Muscle layer of colon (tissue), 2 donors: ENCODE data around the gene MMP11.
A peak's percentile ranks its signal among the peaks of the same experiment; 100 is the strongest.

Experiments used
- H3K27ac ChIP-seq: one replicate; pipeline ENCODE4 v1.7.0; 2013; ENCODE audit warnings: low read depth, mild to moderate bottlenecking, low read length, moderate library complexity
- H3K27me3 ChIP-seq, 2 donors: one replicate each; pipeline ENCODE4 v1.7.0; 2013; ENCODE audit warnings: low read length in 2 of 2, mild to moderate bottlenecking in 2 of 2; ENCODE audit not compliant: insufficient read depth in 2 of 2, control insufficient read depth in 1 of 2
- H3K36me3 ChIP-seq: one replicate; pipeline ENCODE4 v1.7.0; 2013; ENCODE audit warnings: mild to moderate bottlenecking, low read length; ENCODE audit not compliant: insufficient read depth
- H3K4me1 ChIP-seq: one replicate; pipeline ENCODE4 v1.7.0; 2013; ENCODE audit warnings: mild to moderate bottlenecking, low read length; ENCODE audit not compliant: insufficient read depth
- H3K4me3 ChIP-seq, 2 donors: one replicate each; pipeline ENCODE4 v1.7.0; 2013; ENCODE audit warnings: low read length in 2 of 2, low read depth in 1 of 2, mild to moderate bottlenecking in 1 of 2, moderate library complexity in 1 of 2
- H3K9ac ChIP-seq: one replicate; pipeline ENCODE4 v1.7.0; 2013; ENCODE audit warnings: low read length
- H3K9me3 ChIP-seq: one replicate; pipeline ENCODE4 v1.7.0; 2013; ENCODE audit warnings: mild to moderate bottlenecking, low read length
- donor health status: abdominal sarcoma.
- donor health status: Adenocarcinoma of cecum.

Gene MMP11

GRCh38 chr22:23784215-23784732 lies 11.6 kb downstream of the MMP11 start:
- Histone ChIP-seq H3K4me1 (peaks cover 24% of the 10 kb centered on the region), H3K9me3 (no peaks in the 10 kb centered on the region), H3K4me3 (no peak overlapping the region), H3K27ac (no peak overlapping the region), H3K36me3 (peaks cover 6% of the 10 kb centered on the region), H3K9ac (no peak overlapping the region), H3K27me3 (no peaks in the 10 kb centered on the region)

DNA sequence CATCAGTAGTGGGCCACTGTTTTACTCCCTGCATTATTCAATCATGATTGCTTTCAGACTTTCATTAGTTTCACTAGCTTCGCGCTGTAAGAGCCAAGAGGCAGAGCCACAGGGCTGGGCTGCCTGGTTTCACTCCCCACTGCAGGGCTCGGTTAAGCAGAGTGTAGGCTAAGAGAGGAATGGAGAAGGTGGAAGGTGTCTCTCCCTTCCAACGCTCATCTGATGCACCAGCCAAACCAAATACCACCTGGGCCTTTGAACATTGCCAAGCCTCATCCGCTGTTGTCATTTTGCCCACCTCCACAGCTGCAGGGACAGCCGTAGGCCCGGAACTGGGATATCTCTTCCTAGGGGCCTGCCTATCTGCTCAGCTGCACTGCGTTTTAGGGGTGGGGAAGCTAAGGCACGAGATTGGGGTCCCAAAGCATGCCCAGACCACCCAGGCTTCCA lies 13.6 kb downstream of the MMP11 start:
- H3K9ac ChIP-seq, result peak overlapping the region; percentile 60
- peaks cover 6% of the 10 kb centered on the region for H3K36me3 ChIP-seq
- H3K4me3 ChIP-seq, result peak overlapping the region; percentile 63 to 72
- peak overlapping the region; percentile 98 for H3K27ac ChIP-seq
- no peaks in the 10 kb centered on the region for H3K27me3 ChIP-seq
- H3K4me1 ChIP-seq, result peaks cover 40% of the 10 kb centered on the region
- no peaks in the 10 kb centered on the region for H3K9me3 ChIP-seq

GRCh38 chr22:23786752-23787599 lies 14.3 kb downstream of the MMP11 start, which contains the start of gene SMARCB1:
Gene SMARCB1 (plus strand): TSS chr22:23786966. CDS start chr22:23787170, 204 bp downstream.
- peaks cover 5% of the 10 kb centered on the region for H3K36me3 ChIP-seq
- peak within 1 kb of the TSS; percentile 60 for H3K9ac ChIP-seq
- H3K4me3 ChIP-seq, result peak within 1 kb of the TSS; percentile 63 to 72
- no peaks in the 10 kb centered on the region for H3K27me3 ChIP-seq
- no peaks in the 10 kb centered on the region for H3K9me3 ChIP-seq
- H3K27ac ChIP-seq, result peak within 1 kb of the TSS; percentile 98
- H3K4me1 ChIP-seq, result peaks cover 47% of the 10 kb centered on the region

DNA sequence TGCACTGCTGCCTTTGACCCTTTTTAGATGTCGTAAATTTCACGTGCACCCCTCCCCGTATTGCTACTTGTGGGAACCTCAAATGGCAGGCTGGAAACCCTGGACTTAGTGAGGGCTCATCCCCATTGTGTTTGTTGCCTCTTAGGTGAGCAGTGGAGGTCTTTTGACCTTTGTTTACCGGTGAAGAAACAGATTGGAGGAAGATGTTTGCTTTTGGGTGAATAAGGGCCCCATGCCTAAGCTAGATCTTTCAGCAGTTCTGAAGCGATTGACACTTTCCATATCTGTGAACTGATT lies 14.9 kb downstream of the MMP11 start:
- peak overlapping the region; percentile 63 to 72 for H3K4me3 ChIP-seq
- H3K4me1 ChIP-seq, result peaks cover 49% of the 10 kb centered on the region
- H3K36me3 ChIP-seq, result peaks cover 1% of the 10 kb centered on the region
- H3K9me3 ChIP-seq, result no peaks in the 10 kb centered on the region
- H3K27me3 ChIP-seq, result no peaks in the 10 kb centered on the region
- H3K9ac ChIP-seq, result peak overlapping the region; percentile 15
- peak overlapping the region; percentile 98 for H3K27ac ChIP-seq

- Histone ChIP-seq H3K9me3 (no peaks in the 10 kb centered on the region), H3K27ac (no peak overlapping the region), H3K4me1 (peaks cover 49% of the 10 kb centered on the region), H3K36me3 (peaks cover 5% of the 10 kb centered on the region), H3K4me3 (peak overlapping the region; percentile 63 to 72), H3K27me3 (no peaks in the 10 kb centered on the region), H3K9ac (peak overlapping the region; percentile 15)
These were observed 15.3 kb downstream of the MMP11 start for GRCh38 chr22:23787910-23788309.

- Histone ChIP-seq H3K27me3 (no peaks in the 10 kb centered on the region), H3K36me3 (peaks cover 15% of the 10 kb centered on the region), H3K4me3 (no peak overlapping the region), H3K9ac (no peak overlapping the region), H3K4me1 (peaks cover 49% of the 10 kb centered on the region), H3K27ac (no peak overlapping the region), H3K9me3 (no peaks in the 10 kb centered on the region)
These were observed 16.5 kb downstream of the MMP11 start for GRCh38 chr22:23789121-23789520.

GRCh38 chr22:23789638-23790037 lies 17.0 kb downstream of the MMP11 start:
- no peak overlapping the region for H3K9ac ChIP-seq
- no peaks in the 10 kb centered on the region for H3K27me3 ChIP-seq
- peaks cover 20% of the 10 kb centered on the region for H3K36me3 ChIP-seq
- no peak overlapping the region for H3K4me3 ChIP-seq
- H3K9me3 ChIP-seq, result no peaks in the 10 kb centered on the region
- no peak overlapping the region for H3K27ac ChIP-seq
- peaks cover 49% of the 10 kb centered on the region for H3K4me1 ChIP-seq

DNA sequence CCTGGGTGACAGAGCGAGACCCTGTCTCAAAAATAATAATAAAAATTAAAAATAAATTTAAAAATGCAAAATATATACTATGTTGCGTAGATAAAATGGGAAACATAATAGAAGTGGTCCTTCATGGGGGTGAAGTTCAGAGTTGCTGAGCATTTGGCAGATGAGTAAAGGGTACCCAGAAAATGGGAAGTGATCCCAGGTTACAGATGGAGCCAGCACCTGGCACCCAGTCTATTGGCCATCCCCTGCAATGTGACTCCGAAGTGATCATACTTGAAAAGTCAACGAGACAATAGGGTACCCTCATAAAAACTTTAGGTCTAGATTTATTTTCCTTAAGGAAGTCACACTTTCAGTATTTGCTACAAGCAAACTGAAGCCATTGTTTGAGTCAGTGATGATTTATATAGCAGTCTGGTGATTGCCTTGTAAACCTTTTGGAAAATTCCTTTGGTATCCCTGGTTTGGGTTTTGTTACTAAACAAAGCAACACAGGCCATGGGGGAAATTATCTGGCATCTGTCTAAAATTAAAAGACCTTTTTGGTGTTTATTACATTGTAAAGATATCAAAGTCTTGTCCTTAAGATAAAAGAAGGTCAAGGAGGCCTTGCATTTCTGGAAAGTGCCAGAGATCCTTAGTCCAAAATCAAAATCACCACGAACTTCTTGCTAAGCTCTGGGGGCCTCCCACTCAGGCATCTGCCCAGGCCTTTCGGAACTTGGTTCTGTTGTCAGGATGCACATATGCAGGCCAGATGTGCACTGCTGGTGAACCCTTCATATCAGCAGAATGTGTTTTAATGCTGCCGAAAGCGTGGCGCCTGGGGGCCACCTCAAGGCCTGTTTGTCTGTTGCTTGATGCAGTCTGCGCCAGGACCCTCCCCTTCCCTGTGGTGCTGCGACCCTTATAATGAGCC lies 18.4 kb downstream of the MMP11 start:
- H3K36me3 ChIP-seq, result peaks cover 30% of the 10 kb centered on the region
- H3K9me3 ChIP-seq, result no peaks in the 10 kb centered on the region
- peak overlapping the region; percentile 47 for H3K27ac ChIP-seq
- H3K27me3 ChIP-seq, result no peaks in the 10 kb centered on the region
- H3K4me1 ChIP-seq, result peaks cover 48% of the 10 kb centered on the region
- H3K9ac ChIP-seq, result no peak overlapping the region
- H3K4me3 ChIP-seq, result no peak overlapping the region

DNA sequence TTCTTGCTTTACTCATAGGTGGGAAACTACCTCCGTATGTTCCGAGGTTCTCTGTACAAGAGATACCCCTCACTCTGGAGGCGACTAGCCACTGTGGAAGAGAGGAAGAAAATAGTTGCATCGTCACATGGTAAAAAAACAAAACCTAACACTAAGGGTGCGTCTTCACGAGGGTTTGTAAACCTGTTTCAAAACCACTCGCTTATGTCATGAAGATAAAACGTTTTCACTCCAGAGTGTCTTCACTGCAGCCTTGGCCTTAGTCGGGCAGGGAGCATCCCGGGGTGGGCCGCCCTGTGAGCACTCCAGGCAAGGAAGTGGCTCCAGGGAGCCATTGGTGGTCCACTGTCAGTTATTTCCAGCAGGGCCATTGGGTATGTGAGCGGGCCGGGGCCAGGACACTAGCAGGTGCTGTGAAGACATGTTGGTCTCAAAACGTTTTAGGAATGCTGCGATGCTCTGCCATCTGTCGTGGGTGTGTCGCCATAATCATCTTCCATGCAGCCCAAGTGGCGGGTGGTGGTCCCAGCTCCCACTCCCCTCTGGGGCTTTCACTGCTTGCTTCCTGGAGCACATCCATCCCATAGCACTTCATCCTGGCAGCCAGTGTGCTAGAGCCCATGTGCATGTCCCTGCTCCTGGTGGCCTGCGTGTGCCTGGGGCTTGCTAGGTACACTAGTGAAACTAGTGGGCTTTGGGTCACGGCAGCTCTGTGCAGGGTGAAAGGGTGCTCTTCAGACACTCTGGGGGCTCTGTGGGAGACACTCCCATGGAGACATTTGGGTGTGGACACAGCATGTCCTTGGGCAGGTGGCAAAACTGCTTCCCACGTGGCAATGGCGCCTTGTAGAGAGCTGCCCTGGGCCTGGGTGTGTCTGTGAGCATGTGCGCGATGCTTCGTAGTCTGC lies 19.3 kb downstream of the MMP11 start:
- no peaks in the 10 kb centered on the region for H3K27me3 ChIP-seq
- H3K27ac ChIP-seq, result no peak overlapping the region
- no peak overlapping the region for H3K4me3 ChIP-seq
- H3K4me1 ChIP-seq, result peaks cover 43% of the 10 kb centered on the region
- peaks cover 34% of the 10 kb centered on the region for H3K36me3 ChIP-seq
- no peaks in the 10 kb centered on the region for H3K9me3 ChIP-seq
- no peak overlapping the region for H3K9ac ChIP-seq

- H3K4me3 ChIP-seq, result no peak overlapping the region
- H3K36me3 ChIP-seq, result peaks cover 34% of the 10 kb centered on the region
- H3K4me1 ChIP-seq, result peaks cover 34% of the 10 kb centered on the region
- no peak overlapping the region for H3K9ac ChIP-seq
- no peaks in the 10 kb centered on the region for H3K9me3 ChIP-seq
- H3K27me3 ChIP-seq, result no peaks in the 10 kb centered on the region
- H3K27ac ChIP-seq, result no peak overlapping the region
These were observed 20.7 kb downstream of the MMP11 start for GRCh38 chr22:23793326-23793725.
